NCI-H460 (cell line): ENCODE data around the gene TMEM254. TPM values are rescaled to one million over a fixed set of nuclear protein-coding genes. Genes with fewer than 3 reads are reported as not detected.
"Not testable (repeated sequence)": the region's sequence is repeated elsewhere in the genome, so short reads cannot be mapped to it uniquely, and the experiment has no call there.

Source experiments
- DNase-seq: peaks from one replicate; pipeline ENCODE4 v3.0.0-alpha.2; 2016; ENCODE audit warnings: low read depth; ENCODE audit errors: extremely low read depth
- total RNA-seq: library from RNA; depleted of rRNA; stranded (reverse); fragments of >200 nt; shearing (Covaris generic); gene quantifications from 2 replicates; pipeline ENCODE4 v1.2.3, GENCODE V29; 2014

Gene TMEM254
- total RNA-seq, 1 experiment from 2014 or later: 41.9 TPM

GRCh38 chr10:80072584-80072983 is 5.9 kb upstream of the TMEM254 start:
- DNase-seq: no peak

DNA sequence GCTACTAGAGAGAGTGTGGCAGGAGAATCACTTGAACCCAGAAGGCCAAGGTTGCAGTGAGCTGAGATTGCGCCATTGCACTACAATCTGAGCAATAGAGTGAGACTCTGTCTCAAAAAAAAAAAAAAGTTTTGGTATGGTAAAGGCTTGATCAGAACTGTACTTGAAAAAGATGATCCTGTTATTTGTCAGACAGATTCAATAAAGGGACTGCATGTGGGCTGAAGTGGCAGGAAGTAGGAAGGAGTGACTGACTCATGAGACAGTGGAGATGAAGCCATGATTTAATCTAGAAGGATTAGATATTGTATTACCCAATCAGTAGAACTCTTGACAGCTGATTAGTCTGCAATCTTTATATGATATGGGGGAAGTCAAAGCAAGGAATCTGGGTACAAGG is 2.7 kb upstream of the TMEM254 start:
- DNase-seq: no peak

DNA sequence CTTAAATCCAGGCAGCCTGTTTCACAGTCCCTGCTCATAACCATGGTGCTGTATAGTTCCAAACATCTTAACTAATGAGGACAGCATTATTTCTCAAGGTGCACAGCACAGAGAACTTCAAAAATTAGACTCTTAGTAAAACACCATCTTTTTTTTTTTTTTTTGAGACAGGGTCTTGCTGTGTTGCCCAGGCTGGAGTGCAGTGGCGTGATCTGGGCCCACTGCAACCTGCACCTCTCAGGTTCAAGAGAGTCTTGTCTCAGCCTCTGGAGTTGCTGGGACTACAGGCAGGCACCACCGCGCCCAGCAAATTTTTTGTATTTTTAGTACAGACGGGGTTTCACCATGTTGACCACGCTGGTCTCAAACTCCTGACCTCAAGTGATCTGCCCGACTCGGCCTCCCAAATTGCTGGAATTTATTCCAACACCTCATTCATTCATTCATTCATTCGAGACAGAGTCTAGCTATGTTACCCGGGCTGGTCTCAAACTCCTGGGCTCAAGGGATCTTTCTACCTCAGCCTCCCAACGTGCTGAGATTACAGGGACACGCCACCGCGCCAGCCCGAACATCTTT is 507 bp upstream of the TMEM254 start:
- DNase-seq: no peak

GRCh38 chr10:80079312-80079719 is 851 bp downstream of the TMEM254 start:
- no peak for DNase-seq

DNA sequence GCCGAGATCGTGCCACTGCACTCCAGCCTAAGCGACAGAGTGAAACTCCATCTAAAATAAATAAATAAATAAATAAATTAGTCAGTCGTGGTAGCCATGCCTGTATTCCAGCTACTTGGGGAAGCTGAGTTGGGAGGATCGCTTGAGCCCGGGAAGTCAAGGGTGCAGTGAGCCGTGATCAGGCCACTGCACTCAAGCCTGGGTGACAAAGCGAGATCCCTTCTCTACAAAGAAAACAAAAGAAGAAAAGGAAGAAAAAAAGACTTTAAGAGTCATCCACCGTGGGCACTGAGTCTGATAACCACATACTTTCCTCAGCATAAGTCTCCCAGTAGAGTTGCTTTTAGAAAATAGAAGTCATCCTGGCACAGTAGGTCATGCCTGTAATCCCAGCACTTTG is 2.6 kb downstream of the TMEM254 start:
- no peak for DNase-seq

- DNase-seq: no peak
Measured at GRCh38 chr10:80081801-80082750, 3.6 kb downstream of the TMEM254 start.

DNA sequence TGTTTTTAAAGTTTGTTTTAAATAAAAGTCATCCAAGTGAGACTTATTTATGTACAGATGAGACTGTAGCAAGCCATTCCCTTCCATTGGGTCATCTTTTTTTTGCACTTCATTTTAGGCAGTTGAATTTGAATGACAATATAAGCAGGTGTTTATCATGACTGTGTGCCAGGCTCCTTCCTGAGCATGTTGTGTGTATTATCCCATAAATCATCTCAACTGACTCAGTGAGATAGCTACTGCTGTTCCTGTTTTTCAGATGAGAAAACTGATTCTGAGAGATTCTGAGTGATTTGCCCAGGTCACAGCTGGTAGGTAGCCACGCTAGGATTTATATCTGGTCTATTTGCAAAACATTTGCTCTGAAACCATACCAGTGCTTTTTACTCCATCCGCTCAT is 11.7 kb downstream of the TMEM254 start:
- DNase-seq: no peak

DNA sequence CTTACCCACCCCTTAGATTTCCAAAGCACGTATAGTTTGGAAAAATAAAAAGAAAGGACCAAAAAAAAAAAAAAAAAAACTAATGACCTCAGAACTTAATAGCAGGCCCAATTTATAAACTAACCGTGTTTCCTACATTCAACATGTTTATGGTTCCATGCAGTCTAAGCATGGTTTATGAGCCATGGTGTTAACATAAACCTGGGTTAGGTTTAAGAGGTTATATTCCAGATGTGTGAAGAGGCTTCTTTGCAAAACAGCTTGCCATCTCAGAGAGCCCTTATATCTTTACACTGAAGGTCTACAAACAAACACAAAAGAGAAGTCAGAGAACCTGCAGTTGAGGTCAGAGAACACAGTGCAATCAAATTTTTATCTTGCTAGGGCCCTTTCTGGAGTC is 15.8 kb downstream of the TMEM254 start:
- DNase-seq: no peak

DNA sequence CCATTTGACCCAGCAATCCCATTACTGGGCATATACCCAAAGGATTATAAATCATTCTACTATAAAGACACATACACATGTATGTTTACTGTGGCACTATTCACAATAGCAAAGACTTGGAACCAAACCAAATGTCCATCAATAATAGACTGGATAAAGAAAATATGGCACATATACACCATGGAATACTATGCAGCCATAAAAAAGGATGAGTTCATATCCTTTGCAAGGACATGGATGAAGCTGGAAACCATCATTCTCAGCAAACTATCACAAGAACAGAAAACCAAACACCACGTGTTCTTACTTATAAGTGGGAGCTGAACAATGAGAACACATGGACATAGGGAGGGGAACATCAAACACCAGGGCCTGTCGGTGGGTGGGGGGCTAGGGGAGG is 19.8 kb downstream of the TMEM254 start:
- not testable (repeated sequence) for DNase-seq

GRCh38 chr10:80099295-80099694 is 20.8 kb downstream of the TMEM254 start:
- not testable (repeated sequence) for DNase-seq

GRCh38 chr10:80100116-80100515 is 21.7 kb downstream of the TMEM254 start:
- no peak for DNase-seq

DNA sequence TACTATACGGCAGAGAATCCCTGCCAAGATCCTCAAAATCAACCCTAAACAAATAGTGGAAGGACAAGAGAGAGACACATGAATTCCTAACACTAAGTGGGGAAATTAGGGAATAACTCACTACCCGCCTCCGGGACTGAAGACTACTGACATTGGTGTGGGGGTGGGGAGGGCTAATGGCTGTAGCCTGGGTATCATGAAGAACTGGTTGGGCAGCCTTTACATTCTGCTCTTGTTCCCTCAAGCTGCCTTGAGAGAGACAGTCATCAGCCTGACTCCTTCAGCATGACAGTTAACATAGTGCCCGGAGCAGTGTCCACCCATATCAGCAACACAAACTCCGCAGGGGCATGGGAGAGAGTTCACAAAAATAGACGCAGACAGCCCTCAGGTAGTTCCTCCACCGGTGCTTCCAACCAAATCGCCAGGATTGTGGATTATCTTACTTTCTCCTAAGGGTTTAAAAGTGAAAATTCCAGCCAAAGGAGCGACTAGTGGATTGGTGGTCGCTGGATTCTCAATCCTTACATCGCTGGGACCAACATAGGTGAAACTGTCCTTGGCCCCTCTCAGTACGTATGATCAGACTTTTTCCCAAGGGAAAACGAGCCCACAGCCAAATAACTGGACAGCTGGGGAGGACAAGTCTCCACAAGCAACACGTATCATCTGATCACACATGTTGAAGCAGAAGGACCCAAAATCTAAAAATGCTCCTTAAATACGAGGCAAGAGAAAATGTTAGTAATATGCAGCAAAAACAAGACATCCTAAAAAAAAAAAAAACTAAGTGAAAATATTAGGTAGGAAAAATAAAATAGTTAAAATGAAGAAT is 22.6 kb downstream of the TMEM254 start:
- DNase-seq: no peak

DNA sequence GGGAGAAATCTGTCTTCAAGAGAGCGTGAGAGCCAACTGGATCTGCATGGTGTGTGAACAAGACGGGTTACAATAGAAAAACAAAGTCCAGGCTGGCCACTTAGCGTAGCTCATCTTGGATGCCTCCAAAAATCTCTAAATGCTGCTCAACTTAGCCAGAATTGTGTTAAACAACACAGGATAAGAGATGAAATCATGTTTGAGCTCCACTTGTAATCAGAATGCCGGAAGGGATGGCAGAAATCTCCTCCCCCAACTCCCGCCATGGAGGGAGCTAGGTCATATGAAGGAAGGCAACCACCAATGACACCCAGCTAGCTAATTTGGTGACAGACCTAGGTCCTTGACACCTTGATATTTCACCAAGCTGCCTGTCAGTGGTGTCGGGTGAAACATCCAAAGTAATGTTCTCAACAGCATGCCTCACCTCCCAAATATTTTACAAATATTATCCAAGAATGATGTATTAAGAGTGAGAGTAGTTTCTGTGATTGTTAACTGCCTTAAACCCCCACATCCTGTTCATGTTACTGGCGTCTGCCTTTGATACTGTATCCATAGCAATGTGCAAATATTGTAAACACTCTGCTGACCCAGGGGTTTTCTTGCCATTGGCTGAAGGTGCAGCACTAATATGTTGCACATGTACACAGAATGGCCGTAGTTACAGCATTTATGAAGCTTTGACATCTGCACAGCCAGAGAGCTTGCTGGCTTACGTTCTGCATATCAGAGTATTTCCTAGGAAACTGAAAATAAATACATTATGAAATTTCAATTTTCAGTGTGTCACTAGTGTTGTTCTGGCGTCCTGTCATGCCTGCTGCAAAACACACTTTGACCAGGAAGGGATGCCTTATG is 25.8 kb downstream of the TMEM254 start:
- DNase-seq: no peak

- no peak for DNase-seq
Measured at GRCh38 chr10:80108576-80109239, 30.2 kb downstream of the TMEM254 start.

DNA sequence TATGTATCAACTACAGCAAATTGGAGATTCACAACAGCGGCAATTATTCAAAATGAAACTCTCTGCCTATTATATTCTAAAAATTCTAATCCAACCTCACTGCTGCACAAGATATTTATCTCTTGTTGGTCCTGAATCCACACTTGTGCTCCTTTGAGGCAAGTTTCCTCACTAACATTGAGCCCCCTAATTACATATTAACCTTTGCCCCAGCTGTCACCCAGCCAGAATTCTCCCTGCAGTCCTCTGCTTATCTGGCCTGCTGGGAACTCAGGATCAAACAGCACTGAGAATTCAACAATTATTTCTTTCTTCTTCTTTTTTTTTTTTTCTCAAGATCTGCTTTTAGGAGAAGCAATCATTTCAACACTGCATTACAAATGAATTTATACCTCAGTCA is 32.5 kb downstream of the TMEM254 start:
- DNase-seq: no peak

DNA sequence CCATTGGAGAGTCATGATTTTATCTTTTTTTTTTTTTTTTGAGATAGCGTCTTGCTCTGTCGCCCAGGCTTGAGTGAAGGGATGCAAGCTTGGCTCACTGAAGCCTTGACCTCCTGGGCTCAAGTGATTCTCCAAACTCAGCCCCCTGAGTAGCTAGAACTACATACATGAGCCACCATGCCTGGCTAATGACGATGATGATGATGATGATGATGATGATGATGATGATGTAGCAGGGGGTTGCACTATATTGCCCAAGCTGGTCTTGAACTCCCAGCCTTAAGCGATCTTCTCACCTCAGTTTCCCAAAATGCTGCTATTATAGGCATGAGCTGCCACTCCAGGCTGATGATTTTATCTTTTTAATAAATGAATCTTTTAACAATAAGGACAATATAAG is 40.2 kb downstream of the TMEM254 start:
- no peak for DNase-seq

DNA sequence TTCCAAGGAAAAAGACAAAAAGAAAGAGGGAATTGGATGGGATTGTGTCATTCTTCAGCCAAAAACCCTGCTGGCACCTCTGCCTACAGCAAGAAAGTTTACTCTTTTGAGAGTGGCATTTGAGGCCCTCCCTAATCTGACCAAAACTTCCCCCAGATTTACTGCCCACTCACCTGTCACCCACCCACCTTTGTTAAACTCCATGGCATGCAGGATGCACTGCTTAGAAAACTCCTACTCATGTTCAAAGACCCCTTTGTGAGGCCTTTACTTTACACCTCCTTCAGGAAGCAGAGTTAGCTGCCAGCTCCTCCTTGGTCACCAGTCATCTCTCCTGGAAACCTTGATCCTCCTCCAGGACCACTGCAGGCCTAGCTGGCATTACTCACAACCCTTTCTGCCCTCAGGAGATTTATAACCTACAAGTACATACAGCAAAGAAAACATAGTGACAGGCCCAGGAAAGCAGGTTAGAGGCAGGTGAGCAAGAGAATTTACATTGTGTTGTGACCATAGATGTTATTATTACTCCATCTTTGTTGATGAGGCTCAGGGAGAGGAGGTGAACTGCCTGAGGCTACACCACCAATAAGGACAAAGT is 43.7 kb downstream of the TMEM254 start:
- no peak for DNase-seq

- no peak for DNase-seq
Measured at GRCh38 chr10:80122746-80123145, 44.3 kb downstream of the TMEM254 start.

- DNase-seq: no peak
Measured at GRCh38 chr10:80126876-80127275, 48.4 kb downstream of the TMEM254 start.
